NCI-H2081 treated with DMSO at 0.1 percent for 48 hours (cell line): ENCODE measurements around the gene NUDT5.
"Not testable (repeated sequence)": the region's sequence is repeated elsewhere in the genome, so short reads cannot be mapped to it uniquely, and the experiment has no call there.

Experiments
- DNase-seq: peaks from one replicate; lab custom pipeline; 2025; lab: John Stamatoyannopoulos, UW

The NUDT5 gene

GRCh38 chr10:12195603-12196506 is at the start of gene NUDT5, which contains the start of gene CDC123:
Gene NUDT5, minus strand, starts transcription at chr10:12195891. Its CDS starts 9,600 bp downstream, at chr10:12186291.
Gene CDC123, plus strand, starts transcription at chr10:12196188. Its CDS starts 58 bp downstream, at chr10:12196246.
- DNase-seq, result peak; percentile 54

- DNase-seq, result no peak
Observed at GRCh38 chr10:12243864-12244620, 48.4 kb upstream of the NUDT5 start.

- no peak for DNase-seq
Observed at GRCh38 chr10:12241810-12242529, 46.3 kb upstream of the NUDT5 start.

- no peak for DNase-seq
Observed at GRCh38 chr10:12238821-12239220, 43.1 kb upstream of the NUDT5 start.

GRCh38 chr10:12237265-12238220 is 41.9 kb upstream of the NUDT5 start:
- DNase-seq, result no peak

- DNase-seq, result no peak
Observed at GRCh38 chr10:12235796-12236195, 40.1 kb upstream of the NUDT5 start.

- no peak for DNase-seq
Observed at GRCh38 chr10:12235116-12235694, 39.5 kb upstream of the NUDT5 start.

- DNase-seq, result not testable (repeated sequence)
Observed at GRCh38 chr10:12234687-12235086, 39.0 kb upstream of the NUDT5 start.

GRCh38 chr10:12228851-12229250 is 33.2 kb upstream of the NUDT5 start:
- DNase-seq, result no peak

- not testable (repeated sequence) for DNase-seq
Observed at GRCh38 chr10:12226438-12226837, 30.7 kb upstream of the NUDT5 start.

GRCh38 chr10:12225444-12225843 is 29.8 kb upstream of the NUDT5 start:
- no peak for DNase-seq

- DNase-seq, result no peak
Observed at GRCh38 chr10:12221323-12222298, 25.9 kb upstream of the NUDT5 start.

GRCh38 chr10:12218991-12219390 is 23.3 kb upstream of the NUDT5 start:
- DNase-seq, result no peak

- DNase-seq, result no peak
Observed at GRCh38 chr10:12214763-12215218, 19.1 kb upstream of the NUDT5 start.

GRCh38 chr10:12214093-12214492 is 18.4 kb upstream of the NUDT5 start:
- no peak for DNase-seq

- DNase-seq, result no peak
Observed at GRCh38 chr10:12213621-12214020, 17.9 kb upstream of the NUDT5 start.

GRCh38 chr10:12212454-12212853 is 16.8 kb upstream of the NUDT5 start:
- no peak for DNase-seq

- no peak for DNase-seq
Observed at GRCh38 chr10:12208460-12208859, 12.8 kb upstream of the NUDT5 start.

GRCh38 chr10:12207114-12207513 is 11.4 kb upstream of the NUDT5 start:
- no peak for DNase-seq
